ENCODE results near the gene CCNI.

DNA sequence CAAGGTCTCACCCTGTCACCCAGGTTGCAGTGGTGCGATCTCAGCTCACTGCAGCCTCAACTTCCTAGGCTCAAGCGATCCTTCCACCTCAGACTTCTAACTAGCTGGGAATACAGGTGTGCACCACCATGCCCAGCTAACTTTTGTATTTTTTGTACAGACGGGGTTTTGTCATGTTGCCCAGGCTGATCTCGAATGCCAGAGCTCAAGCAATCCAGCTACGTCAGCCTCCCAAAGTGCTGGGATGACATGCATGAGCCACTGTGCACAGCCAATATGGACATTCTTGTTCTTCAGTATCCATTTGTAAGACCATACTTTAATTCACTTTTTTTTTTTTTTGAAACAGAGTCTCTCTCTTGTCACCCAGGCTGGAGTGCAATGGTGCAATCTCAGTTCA, 3.5 kb upstream of the CCNI start:
- no peak for TF ChIP-seq POLR2A (IDR thresholded peaks at IDR 0.05)
- TF ChIP-seq, protein P1, sequence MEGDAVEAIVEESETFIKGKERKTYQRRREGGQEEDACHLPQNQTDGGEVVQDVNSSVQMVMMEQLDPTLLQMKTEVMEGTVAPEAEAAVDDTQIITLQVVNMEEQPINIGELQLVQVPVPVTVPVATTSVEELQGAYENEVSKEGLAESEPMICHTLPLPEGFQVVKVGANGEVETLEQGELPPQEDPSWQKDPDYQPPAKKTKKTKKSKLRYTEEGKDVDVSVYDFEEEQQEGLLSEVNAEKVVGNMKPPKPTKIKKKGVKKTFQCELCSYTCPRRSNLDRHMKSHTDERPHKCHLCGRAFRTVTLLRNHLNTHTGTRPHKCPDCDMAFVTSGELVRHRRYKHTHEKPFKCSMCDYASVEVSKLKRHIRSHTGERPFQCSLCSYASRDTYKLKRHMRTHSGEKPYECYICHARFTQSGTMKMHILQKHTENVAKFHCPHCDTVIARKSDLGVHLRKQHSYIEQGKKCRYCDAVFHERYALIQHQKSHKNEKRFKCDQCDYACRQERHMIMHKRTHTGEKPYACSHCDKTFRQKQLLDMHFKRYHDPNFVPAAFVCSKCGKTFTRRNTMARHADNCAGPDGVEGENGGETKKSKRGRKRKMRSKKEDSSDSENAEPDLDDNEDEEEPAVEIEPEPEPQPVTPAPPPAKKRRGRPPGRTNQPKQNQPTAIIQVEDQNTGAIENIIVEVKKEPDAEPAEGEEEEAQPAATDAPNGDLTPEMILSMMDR (IDR thresholded peaks at IDR 0.05) = no peak
